HEK293 (cell line): Measurements from ENCODE around the gene VEPH1.

Source experiments
- CTCF ChIA-PET: fragments of 350-600 bp; formaldehyde crosslinking; extraction: SDS; loops from one replicate; lab custom pipeline; 2021; ENCODE audit warnings: antibody characterized with exemption; lab: Yijun Ruan, JAX
- POLR2A ChIA-PET: fragments of 300-600 bp; formaldehyde crosslinking; extraction: SDS; loops from one replicate; lab custom pipeline; 2020; ENCODE audit warnings: antibody characterized with exemption, inconsistent platforms; lab: Yijun Ruan, JAX
- H3K27ac ChIP-seq: fragments of 200-500 bp; sonication (Bioruptor generic); 2 replicates; pipeline ENCODE4 v1.5.1; 2014; ENCODE audit warnings: low read depth, low read length, control low read depth, inconsistent platforms; ENCODE audit errors: extremely low read depth
- H3K36me3 ChIP-seq, 2 experiments: fragments of 200-500 bp in 1 of 2; sonication (Bioruptor generic) in 1 of 2; 1 replicate in 1 of 2; 2 replicates in 1 of 2; pipeline ENCODE4 v1.5.1; 2014 to 2017; ENCODE audit warnings: inconsistent platforms in 2 of 2, low read length in 2 of 2; ENCODE audit not compliant: control insufficient read depth in 2 of 2, insufficient read depth in 1 of 2
- H3K4me1 ChIP-seq: fragments of 200-500 bp; sonication (Bioruptor generic); 2 replicates; pipeline ENCODE4 v1.5.1; 2014; ENCODE audit warnings: mild to moderate bottlenecking, low read length, inconsistent platforms; ENCODE audit not compliant: control insufficient read depth, insufficient read depth
- H3K4me3 ChIP-seq: 2 replicates; pipeline ENCODE4 v1.5.1; 2011; ENCODE audit warnings: low read depth, mild to moderate bottlenecking, control low read depth, low read length, moderate library complexity
- H3K9me3 ChIP-seq: fragments of 200-500 bp; sonication (Bioruptor generic); 2 replicates; pipeline ENCODE4 v1.5.1; 2014; ENCODE audit warnings: low read depth, low read length, inconsistent platforms; ENCODE audit not compliant: control insufficient read depth, insufficient read depth
- AEBP2 ChIP-seq: fragments of 450-650 bp; formaldehyde crosslinking; IDR thresholded peaks from 2 replicates; pipeline ENCODE4 v1.5.1; 2016; ENCODE audit warnings: missing biosample characterization, missing genetic modification characterization, borderline replicate concordance
- KLF7 ChIP-seq: fragments of 450-650 bp; formaldehyde crosslinking; IDR thresholded peaks from 2 replicates; pipeline ENCODE4 v1.5.1; 2016; ENCODE audit warnings: missing biosample characterization, missing genetic modification characterization, borderline replicate concordance
- MYNN ChIP-seq: fragments of 450-650 bp; formaldehyde crosslinking; IDR thresholded peaks from 2 replicates; pipeline ENCODE4 v1.5.1; 2016; ENCODE audit warnings: missing biosample characterization, missing genetic modification characterization, borderline replicate concordance
- MZF1 ChIP-seq: fragments of 450-650 bp; formaldehyde crosslinking; IDR thresholded peaks from 2 replicates; pipeline ENCODE4 v1.5.1; 2017; ENCODE audit warnings: missing biosample characterization, missing genetic modification characterization, borderline replicate concordance
- OVOL3 ChIP-seq: fragments of 450-650 bp; formaldehyde crosslinking; IDR thresholded peaks from 2 replicates; pipeline ENCODE4 v1.5.1; 2016; ENCODE audit warnings: missing biosample characterization, missing genetic modification characterization
- PBX3 ChIP-seq: sonication (generic); formaldehyde crosslinking; IDR thresholded peaks from 2 replicates; pipeline ENCODE4 v1.8.1; 2022; ENCODE audit warnings: mild to moderate bottlenecking, moderate library complexity, missing genetic modification reagents
- PRDM2 ChIP-seq: fragments of 450-650 bp; formaldehyde crosslinking; IDR thresholded peaks from 2 replicates; pipeline ENCODE4 v1.5.1; 2016; ENCODE audit warnings: missing biosample characterization, missing genetic modification characterization, borderline replicate concordance
- PRDM6 ChIP-seq: fragments of 450-650 bp; formaldehyde crosslinking; IDR thresholded peaks from 2 replicates; pipeline ENCODE4 v1.5.1; 2017; ENCODE audit warnings: missing biosample characterization, missing genetic modification characterization
- ZBTB44 ChIP-seq: fragments of 450-650 bp; IDR thresholded peaks from 2 replicates; pipeline ENCODE4 v1.5.1; 2018; ENCODE audit warnings: missing biosample characterization, mild to moderate bottlenecking, missing genetic modification characterization
- ZFP41 ChIP-seq: fragments of 450-650 bp; formaldehyde crosslinking; IDR thresholded peaks from 2 replicates; pipeline ENCODE4 v1.5.1; 2016; ENCODE audit warnings: missing biosample characterization, missing genetic modification characterization, borderline replicate concordance
- ZIC2 ChIP-seq: fragments of 450-650 bp; formaldehyde crosslinking; IDR thresholded peaks from 2 replicates; pipeline ENCODE4 v1.5.1; 2016; ENCODE audit warnings: missing biosample characterization, missing genetic modification characterization
- ZNF121 ChIP-seq: fragments of 450-650 bp; formaldehyde crosslinking; IDR thresholded peaks from 2 replicates; pipeline ENCODE4 v1.5.1; 2016; ENCODE audit warnings: missing biosample characterization, missing genetic modification characterization
- ZNF366 ChIP-seq: fragments of 450-650 bp; formaldehyde crosslinking; conservative IDR thresholded peaks from 2 replicates; pipeline ENCODE4 v1.5.1; 2016; ENCODE audit warnings: missing biosample characterization, missing genetic modification characterization
- ZNF394 ChIP-seq: fragments of 450-650 bp; formaldehyde crosslinking; IDR thresholded peaks from 2 replicates; pipeline ENCODE4 v1.5.1; 2016; ENCODE audit warnings: missing biosample characterization, missing genetic modification characterization, mild to moderate bottlenecking, moderate library complexity, borderline replicate concordance
- ZNF473 ChIP-seq: fragments of 450-650 bp; formaldehyde crosslinking; IDR thresholded peaks from 2 replicates; pipeline ENCODE4 v1.5.1; 2017; ENCODE audit warnings: missing biosample characterization, missing genetic modification characterization
- ZNF548 ChIP-seq: fragments of 450-650 bp; formaldehyde crosslinking; IDR thresholded peaks from 2 replicates; pipeline ENCODE4 v1.5.1; 2016; ENCODE audit warnings: missing biosample characterization, missing genetic modification characterization
- ZNF555 ChIP-seq: fragments of 450-650 bp; formaldehyde crosslinking; conservative IDR thresholded peaks from 2 replicates; pipeline ENCODE4 v1.5.1; 2017; ENCODE audit warnings: missing biosample characterization, mild to moderate bottlenecking, missing genetic modification characterization, inconsistent platforms
- ZNF626 ChIP-seq: fragments of 450-650 bp; sonication (Bioruptor Pico); formaldehyde crosslinking; IDR thresholded peaks from 2 replicates; pipeline ENCODE4 v1.5.1; 2018; ENCODE audit warnings: missing biosample characterization, missing genetic modification characterization, inconsistent platforms
- ZNF677 ChIP-seq: fragments of 450-650 bp; IDR thresholded peaks from 2 replicates; pipeline ENCODE4 v1.5.0; 2018; ENCODE audit warnings: missing biosample characterization, mild to moderate bottlenecking, missing genetic modification characterization, moderate library complexity
- ZSCAN23 ChIP-seq: fragments of 450-650 bp; formaldehyde crosslinking; IDR thresholded peaks from 2 replicates; pipeline ENCODE4 v1.5.1; 2016; ENCODE audit warnings: missing biosample characterization, missing genetic modification characterization

The VEPH1 gene

GRCh38 chr3:157534725-157535161, 31.5 kb upstream of the VEPH1 start (continued):
- no peak for TF ChIP-seq PRDM2 (tag by site-specific recombination)
- TF ChIP-seq MYNN (tag by site-specific recombination): no peak
- TF ChIP-seq AEBP2: no peak

- H3K9me3 ChIP-seq: no peaks in the 10 kb centered on the region
- no peaks in the 10 kb centered on the region for H3K36me3 ChIP-seq
- POLR2A ChIA-PET: no interaction called here
- H3K27ac ChIP-seq: no peak overlapping the region
- TF ChIP-seq ZNF548 (tag by site-specific recombination) (no peak), ZBTB44 (tag by site-specific recombination) (no peak), PRDM6 (tag by site-specific recombination) (no peak), MZF1 (tag by site-specific recombination) (no peak), ZNF473 (tag by site-specific recombination) (no peak), ZNF677 (tag by site-specific recombination) (no peak), ZNF121 (tag by site-specific recombination) (no peak), KLF7 (tag by site-specific recombination) (no peak), OVOL3 (tag by site-specific recombination) (no peak), ZNF394 (tag by site-specific recombination) (no peak), ZNF366 (no peak), ZNF626 (tag by site-specific recombination) (no peak), ZSCAN23 (tag by site-specific recombination) (no peak), PBX3 (CRISPR knock-in tag) (no peak), ZFP41 (no peak), ZNF555 (no peak), ZIC2 (no peak)
- CTCF ChIA-PET: interaction anchor here (0.6 to 4.9 kb wide), 15 partner anchors 11 to 1000 kb away, joined by 3 to 75 read pairs (median 5); no protein-coding TSS in a partner anchor
- H3K4me1 ChIP-seq: no peaks in the 10 kb centered on the region
- H3K4me3 ChIP-seq: no peak overlapping the region
Observed at GRCh38 chr3:157533298-157534070, 30.3 kb upstream of the VEPH1 start.
